ENCODE data around the gene HECTD3. TPM values are rescaled to one million over a fixed set of nuclear protein-coding genes. Genes with fewer than 3 reads are reported as not detected.

Gene HECTD3
- total RNA-seq = 10 to 100 TPM; 32.8 to 45.8 (median 33.4) TPM

DNA sequence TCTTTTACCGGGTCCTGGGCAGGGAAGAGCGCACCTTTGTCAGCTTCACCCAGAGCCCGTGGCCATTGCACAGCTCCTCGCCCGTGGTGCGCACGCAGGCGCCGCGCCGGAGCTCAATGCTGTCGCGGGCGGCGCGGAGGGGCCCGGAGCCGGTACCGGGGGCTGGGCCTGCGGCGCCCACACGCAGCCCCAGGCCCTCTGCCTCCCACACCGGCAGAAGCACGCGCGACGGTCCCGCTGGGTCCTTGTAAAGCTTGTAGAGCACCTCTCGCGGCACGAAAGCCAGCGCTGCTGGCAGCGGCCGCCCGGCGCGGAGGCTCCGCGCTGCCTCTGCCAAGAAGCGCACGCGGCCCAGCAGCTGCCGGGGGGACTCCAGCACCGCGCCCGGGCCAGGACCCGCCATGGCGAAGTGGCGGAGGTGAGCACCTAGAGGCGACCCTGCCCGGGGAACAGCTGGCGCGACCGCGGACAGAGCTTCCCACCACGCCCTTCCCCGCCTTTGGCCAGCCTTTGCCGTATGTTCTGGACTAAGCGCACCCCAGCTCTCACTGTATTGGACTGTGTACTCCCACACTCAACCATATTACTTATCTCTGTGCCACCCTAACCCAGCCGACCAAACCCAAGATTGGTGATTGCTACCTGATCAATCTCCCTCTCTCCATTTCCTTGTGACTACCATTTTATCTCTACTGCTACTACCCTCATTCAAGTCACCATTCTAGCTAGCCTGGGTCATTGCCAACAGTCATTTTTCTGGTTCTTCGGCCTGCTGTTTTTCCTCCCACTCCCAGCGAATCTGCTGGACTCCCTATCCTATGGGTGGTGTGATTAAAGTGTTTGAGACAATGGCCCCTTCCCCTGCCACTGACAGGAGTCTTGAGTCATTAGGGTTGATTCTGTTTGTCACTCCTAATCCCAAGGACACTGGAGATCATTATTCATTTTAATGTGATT is at the start of gene HECTD3:
HECTD3 (minus strand) TSS at position 470 of the 957 bp plus-strand sequence; CDS start at position 403, 67 bp downstream.
- Histone ChIP-seq H3K27ac (peak within 1 kb of the TSS; percentile 79 to 86), H3K9me3 (no peaks in the 10 kb centered on the region), H3K27me3 (no peaks in the 10 kb centered on the region), H3K4me1 (peaks cover 5 to 31% of the 10 kb centered on the region in 2 donors), H3K36me3 (peaks cover 10% of the 10 kb centered on the region), H3K4me3 (peak within 1 kb of the TSS; percentile 81 to 99 (median 98))
- DNase-seq (ENCODE audit: low spot score in 2 of 2) = peak; percentile 60 to 70
- TF ChIP-seq, protein P1, sequence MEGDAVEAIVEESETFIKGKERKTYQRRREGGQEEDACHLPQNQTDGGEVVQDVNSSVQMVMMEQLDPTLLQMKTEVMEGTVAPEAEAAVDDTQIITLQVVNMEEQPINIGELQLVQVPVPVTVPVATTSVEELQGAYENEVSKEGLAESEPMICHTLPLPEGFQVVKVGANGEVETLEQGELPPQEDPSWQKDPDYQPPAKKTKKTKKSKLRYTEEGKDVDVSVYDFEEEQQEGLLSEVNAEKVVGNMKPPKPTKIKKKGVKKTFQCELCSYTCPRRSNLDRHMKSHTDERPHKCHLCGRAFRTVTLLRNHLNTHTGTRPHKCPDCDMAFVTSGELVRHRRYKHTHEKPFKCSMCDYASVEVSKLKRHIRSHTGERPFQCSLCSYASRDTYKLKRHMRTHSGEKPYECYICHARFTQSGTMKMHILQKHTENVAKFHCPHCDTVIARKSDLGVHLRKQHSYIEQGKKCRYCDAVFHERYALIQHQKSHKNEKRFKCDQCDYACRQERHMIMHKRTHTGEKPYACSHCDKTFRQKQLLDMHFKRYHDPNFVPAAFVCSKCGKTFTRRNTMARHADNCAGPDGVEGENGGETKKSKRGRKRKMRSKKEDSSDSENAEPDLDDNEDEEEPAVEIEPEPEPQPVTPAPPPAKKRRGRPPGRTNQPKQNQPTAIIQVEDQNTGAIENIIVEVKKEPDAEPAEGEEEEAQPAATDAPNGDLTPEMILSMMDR (IDR thresholded peaks at IDR 0.05) = no peak
- TF ChIP-seq POLR2AphosphoS5 (IDR thresholded peaks at IDR 0.05) = no peak
- no peak for TF ChIP-seq POLR2A (IDR thresholded peaks at IDR 0.05)
- intact Hi-C loops (cut with DNase I; ENCODE audit: low total_unique reads) = loop anchor here (5.0 kb wide), 2 partner anchors 291 to 1241 kb away; no protein-coding TSS in a partner anchor

DNA sequence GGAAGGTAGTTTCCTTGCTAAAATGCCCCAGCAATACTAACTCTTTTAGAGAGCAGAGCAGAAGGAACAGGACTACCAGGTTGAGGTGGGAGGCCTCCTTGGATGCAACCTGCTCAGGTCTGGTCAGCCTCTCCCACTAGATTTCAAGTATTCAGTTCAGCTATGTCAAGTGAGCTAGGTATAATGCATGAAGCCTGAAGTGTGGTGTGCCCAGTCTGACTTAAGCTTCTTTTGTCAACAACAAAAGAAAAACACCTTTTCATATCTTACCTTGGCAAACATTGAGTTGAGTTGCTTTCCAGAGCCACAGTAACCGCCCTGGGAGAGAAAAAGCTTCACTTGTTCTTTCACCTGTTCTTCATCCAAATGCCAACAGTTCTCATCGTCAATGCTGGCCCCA is 48.7 kb upstream of the HECTD3 start:
- Histone ChIP-seq H3K4me1 (no peaks in the 10 kb centered on the region), H3K4me3 (no peak overlapping the region), H3K27me3 (no peaks in the 10 kb centered on the region), H3K36me3 (no peaks in the 10 kb centered on the region), H3K27ac (no peak overlapping the region), H3K9me3 (no peaks in the 10 kb centered on the region)
- TF ChIP-seq POLR2AphosphoS5 (IDR thresholded peaks at IDR 0.05) (no peak), POLR2A (IDR thresholded peaks at IDR 0.05) (no peak)
- TF ChIP-seq, protein P1 (IDR thresholded peaks at IDR 0.05) = no peak
- DNase-seq (ENCODE audit: low spot score in 2 of 2) = no peak
- intact Hi-C loops (cut with DNase I; ENCODE audit: low total_unique reads) = no loop called here

DNA sequence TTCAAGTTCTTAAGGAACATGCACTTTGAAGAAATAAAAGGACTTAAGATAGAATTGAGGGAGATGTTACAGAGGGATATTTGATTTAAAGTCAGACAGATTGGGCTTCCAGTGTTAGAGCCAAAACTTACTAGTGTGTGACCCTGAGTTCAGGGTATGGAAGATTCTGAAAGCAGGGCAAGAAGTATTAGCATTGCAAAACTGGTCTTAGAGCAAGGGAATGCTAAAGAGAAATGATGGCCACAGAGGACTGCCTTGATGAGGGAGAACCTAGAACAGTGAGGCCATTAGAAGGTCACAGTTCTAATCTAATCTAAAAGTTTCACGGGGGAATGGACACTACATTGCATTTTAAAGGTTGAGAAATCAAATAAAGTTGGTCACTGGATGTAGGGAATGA is 46.4 kb upstream of the HECTD3 start:
- H3K4me1 ChIP-seq = no peaks in the 10 kb centered on the region
- intact Hi-C loops (cut with DNase I; ENCODE audit: low total_unique reads) = no loop called here
- H3K36me3 ChIP-seq = no peaks in the 10 kb centered on the region
- no peak overlapping the region for H3K27ac ChIP-seq
- no peak overlapping the region for H3K4me3 ChIP-seq
- no peak for DNase-seq (ENCODE audit: low spot score in 2 of 2)
- no peaks in the 10 kb centered on the region for H3K27me3 ChIP-seq
- no peaks in the 10 kb centered on the region for H3K9me3 ChIP-seq
- TF ChIP-seq POLR2AphosphoS5 (IDR thresholded peaks at IDR 0.05) = no peak
- TF ChIP-seq, protein P1 (IDR thresholded peaks at IDR 0.05) = no peak
- TF ChIP-seq POLR2A (IDR thresholded peaks at IDR 0.05) = no peak

DNA sequence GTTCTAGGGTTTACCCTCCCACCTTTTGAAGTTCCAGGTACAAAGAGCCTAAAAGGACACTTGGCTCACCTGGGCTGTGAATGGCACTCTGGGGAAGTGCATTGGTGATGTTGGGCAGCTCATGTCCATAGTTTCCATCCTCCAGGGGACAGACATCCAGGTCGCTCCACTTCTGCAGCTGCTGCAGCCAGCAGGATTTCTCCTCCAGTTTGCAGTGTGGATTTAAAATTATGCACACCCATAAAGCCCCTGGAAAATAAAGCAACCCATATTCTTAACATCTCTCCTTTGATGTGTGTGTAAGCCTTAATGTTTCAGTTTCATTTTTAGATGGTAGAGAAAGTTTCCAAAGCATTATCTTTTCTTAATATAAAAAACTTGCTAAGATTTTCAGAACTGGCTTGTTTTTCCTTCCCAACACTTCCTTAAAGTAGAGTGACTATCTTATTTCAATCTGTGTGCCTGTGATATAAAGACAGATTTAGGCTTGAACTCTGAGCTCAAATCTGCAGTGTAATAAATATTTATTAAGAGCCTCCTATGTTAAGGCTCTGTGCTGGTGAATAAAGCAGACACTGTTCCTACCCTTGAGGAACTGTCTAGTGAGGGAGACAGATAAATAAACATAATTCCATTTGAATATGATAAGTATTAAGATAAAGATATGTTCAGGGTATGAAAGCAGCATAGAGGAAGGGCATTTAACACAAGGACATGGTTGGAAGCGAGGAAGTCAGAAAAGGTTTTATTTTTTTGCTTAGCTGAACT is 40.1 kb upstream of the HECTD3 start:
- H3K4me1 ChIP-seq = no peaks in the 10 kb centered on the region
- H3K9me3 ChIP-seq = no peaks in the 10 kb centered on the region
- no peak for DNase-seq (ENCODE audit: low spot score in 2 of 2)
- no peaks in the 10 kb centered on the region for H3K36me3 ChIP-seq
- TF ChIP-seq, protein P1 (IDR thresholded peaks at IDR 0.05) = no peak
- no peak for TF ChIP-seq POLR2A (IDR thresholded peaks at IDR 0.05)
- no peak for TF ChIP-seq POLR2AphosphoS5 (IDR thresholded peaks at IDR 0.05)
- no peak overlapping the region for H3K4me3 ChIP-seq
- no peaks in the 10 kb centered on the region for H3K27me3 ChIP-seq
- no peak overlapping the region for H3K27ac ChIP-seq
- intact Hi-C loops (cut with DNase I; ENCODE audit: low total_unique reads) = no loop called here

Measured in breast epithelium (tissue), 4 donors.